Measurements from ENCODE around the gene PLXNB3.
"Not testable (repeated sequence)": the region's sequence is repeated elsewhere in the genome, so short reads cannot be mapped to it uniquely, and the experiment has no call there.

PLXNB3 gene

GRCh38 chrX:153763989-153764755 is at the start of gene PLXNB3:
TSS of gene PLXNB3 (plus strand) at chrX:153764249. CDS start at chrX:153765536, 1,287 bp downstream.
- peak; percentile 47 for DNase-seq (ENCODE audit: low read depth)

DNA sequence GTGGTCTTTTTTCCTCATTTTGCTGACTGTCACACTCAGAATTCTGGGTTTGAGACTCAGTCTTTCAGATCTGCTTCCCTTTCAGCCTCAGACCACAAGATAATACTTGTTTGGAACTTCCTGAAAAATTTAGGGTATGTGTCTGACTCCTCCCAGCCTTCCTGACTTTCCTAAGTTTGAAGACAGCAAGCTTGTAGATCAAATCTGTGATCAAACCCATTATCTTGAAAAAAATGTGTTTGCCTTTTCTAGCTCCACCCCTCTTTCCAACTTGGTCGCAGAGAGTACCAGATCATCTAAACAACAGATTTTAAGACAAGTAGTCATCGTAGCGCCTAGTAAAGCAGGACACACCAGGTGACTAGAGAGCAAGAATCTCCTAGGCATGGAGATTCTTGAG is 49.8 kb upstream of the PLXNB3 start:
- DNase-seq (ENCODE audit: low read depth), result no peak

DNA sequence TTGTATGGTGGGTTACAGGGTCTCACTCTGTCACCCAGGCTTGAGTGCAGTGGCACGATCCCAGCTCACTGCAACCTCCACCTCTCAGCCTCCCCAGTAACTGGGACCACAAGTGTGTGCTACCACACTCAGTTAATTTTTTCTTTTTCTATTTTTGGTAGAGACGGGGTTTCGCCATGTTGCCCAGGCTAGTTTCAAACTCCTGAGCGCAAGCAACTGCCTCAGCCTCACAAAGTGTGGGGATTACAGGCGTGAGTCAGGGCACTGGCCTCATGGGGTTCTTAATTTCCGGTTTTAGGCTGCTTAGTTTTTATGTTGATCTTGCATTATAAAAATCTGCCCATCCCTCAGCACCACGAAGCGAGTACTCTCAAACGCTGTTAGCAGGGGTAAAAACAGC is 46.6 kb upstream of the PLXNB3 start:
- DNase-seq (ENCODE audit: low read depth), result no peak

- no peak for DNase-seq (ENCODE audit: low read depth)
Observed at GRCh38 chrX:153719238-153719637, 44.8 kb upstream of the PLXNB3 start.

DNA sequence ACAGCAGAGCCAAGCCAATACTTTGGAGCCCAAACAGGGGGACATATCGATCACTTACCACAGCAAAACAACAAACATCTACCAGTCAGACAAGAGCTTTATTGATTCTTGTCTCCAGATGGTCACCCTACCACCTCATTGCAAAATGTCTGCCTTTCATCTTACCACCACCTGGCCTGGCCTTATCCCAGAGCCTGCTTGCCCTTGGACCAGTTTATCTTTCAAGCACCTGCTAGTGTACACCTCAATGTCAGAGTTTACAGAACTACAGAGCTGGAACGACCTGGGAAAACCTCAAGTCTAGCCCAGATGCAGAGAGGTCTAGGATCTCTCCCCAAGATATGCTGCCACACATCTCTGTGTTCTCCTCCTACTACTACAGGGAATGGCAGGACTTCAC is 44.3 kb upstream of the PLXNB3 start:
- DNase-seq (ENCODE audit: low read depth), result no peak

GRCh38 chrX:153722704-153723350 is 41.2 kb upstream of the PLXNB3 start:
- DNase-seq (ENCODE audit: low read depth), result no peak

DNA sequence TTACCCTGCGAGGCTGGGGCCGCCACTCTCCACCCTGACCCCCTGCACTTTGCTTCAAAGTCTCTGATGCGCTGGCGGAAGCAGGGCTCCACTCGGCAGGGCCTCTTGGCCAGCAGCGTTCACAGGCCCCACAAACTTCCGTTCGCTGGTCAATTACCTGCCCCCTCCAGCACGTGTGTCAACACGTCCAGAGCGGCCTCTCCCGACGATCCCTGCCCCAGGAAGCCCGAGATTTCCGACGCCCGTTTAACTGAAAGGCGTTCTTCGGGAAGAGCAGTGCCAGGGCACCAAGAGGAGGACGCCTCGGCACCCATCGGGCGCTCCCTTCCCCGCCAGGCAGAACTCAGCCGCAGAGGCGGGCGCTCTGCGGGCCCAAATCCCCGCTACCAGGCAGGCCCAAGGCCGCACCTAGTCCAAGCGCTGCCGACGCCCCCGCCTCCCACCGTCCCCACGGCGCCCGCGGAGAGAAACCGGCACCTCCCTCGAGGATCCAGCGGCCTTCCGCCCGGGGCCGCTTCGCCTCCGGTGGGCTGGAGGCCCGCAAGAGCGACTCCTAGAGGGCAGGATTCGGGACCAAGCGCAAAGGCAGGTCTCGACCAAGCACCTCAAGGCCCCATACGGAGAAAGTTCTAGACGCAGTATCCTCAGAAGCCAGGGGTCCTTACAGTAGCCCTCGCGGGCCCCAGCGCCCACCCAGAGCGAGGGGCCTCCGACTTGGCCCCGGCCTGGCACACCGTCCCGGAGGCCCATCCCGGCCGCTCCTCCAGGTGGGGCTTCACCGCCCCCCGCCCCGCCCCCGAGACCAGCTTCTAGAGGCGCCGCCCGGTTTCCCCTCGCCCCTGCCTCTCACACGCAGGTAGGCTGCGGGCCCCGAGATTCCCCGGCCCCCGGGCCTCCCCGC is 40.4 kb upstream of the PLXNB3 start:
- no peak for DNase-seq (ENCODE audit: low read depth)

DNA sequence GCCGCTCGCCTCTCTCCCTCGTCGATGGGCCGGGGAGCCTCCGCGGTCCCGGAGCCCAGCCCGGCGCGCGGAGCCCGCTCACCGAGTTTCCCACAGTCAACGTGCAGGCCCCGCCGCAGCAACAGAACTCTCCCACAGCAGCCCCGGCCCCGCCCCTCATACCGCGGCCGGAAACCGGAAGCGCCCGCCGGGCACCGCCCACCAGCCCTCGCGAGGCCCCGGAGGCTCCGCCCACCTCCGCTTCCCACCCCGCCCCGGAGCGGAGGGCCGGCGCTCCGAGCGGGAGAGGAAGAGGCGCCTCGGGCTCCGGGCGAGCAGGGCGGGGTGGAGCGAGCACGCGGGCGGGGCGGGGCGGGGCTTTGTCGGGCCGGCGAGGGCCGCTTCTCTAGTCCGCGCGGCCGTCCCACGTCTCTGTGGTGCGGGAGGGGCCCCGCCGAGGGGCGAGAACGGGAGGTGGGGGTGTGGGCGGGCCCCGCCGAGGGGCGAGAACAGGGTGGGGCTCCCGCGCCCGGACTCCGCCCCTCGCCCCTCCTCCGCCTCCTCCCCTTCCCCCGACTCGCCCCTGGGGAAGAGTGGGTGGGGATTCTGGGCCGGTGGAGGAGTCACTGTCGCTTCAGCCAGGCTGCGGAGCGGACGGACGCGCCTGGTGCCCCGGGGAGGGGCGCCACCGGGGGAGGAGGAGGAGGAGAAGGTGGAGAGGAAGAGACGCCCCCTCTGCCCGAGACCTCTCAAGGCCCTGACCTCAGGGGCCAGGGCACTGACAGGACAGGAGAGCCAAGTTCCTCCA is 39.6 kb upstream of the PLXNB3 start, which contains the start of the genes ABCD1 and BCAP31:
ABCD1 (plus strand) TSS at position 605 of the 787 bp plus-strand sequence. CDS start 411 bp downstream, outside the sequence.
BCAP31 (minus strand) TSS at position 136 of the 787 bp plus-strand sequence. CDS start 1,143 bp downstream, outside the sequence.
- peak; percentile 66 for DNase-seq (ENCODE audit: low read depth)

GRCh38 chrX:153725039-153725831 is 38.8 kb upstream of the PLXNB3 start:
- DNase-seq (ENCODE audit: low read depth), result no peak

DNA sequence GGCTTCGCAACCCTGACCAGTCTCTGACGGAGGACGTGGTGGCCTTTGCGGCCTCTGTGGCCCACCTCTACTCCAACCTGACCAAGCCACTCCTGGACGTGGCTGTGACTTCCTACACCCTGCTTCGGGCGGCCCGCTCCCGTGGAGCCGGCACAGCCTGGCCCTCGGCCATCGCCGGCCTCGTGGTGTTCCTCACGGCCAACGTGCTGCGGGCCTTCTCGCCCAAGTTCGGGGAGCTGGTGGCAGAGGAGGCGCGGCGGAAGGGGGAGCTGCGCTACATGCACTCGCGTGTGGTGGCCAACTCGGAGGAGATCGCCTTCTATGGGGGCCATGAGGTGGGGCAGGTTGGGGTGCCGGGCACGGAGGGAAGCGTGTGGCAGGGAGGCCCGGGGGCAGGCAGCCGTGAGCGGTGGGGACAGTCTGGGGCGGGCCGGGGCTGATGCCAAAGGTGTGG is 38.2 kb upstream of the PLXNB3 start:
- no peak for DNase-seq (ENCODE audit: low read depth)

DNA sequence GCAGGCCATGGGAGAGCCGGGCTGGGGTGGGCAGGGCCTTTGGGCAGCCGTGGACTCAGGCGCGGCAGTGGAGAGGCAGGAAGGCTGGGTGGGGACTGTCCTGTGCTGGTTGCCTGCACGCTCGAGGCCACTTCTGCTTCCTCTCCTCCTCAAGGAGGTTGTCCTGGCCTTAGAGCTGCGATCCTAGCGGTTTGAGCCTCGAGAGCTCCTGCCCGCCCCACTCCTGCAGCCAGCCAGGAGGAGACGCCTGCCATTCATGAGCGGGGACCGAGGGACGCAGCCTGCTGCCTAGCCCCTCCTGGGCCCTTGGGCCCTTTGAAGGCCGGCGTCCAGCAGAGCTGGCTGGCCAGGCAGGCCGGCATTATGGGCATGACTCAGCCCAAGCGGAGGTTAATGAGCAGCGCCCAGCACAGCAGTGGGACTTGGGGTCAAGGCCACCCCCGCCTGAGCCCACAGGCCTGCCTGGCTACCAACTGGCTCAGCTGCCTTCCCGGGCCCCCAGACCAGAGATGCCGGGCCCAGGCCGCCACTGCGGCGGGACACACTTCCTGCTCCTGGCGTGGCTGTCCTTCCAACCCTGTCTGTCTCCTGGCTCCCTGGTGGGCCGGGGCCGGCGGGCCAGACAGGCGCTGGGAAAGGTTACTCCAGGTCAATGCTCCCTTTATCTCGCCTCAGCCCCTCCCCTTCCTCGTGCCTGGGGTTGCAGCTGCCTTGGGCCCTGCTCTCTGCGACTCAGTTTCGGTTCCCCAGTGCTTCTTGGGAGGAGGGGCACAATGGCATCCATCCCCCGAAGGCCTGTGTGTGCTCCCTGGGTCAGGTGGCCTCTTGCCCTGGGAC is 37.5 kb upstream of the PLXNB3 start:
- DNase-seq (ENCODE audit: low read depth), result no peak

DNA sequence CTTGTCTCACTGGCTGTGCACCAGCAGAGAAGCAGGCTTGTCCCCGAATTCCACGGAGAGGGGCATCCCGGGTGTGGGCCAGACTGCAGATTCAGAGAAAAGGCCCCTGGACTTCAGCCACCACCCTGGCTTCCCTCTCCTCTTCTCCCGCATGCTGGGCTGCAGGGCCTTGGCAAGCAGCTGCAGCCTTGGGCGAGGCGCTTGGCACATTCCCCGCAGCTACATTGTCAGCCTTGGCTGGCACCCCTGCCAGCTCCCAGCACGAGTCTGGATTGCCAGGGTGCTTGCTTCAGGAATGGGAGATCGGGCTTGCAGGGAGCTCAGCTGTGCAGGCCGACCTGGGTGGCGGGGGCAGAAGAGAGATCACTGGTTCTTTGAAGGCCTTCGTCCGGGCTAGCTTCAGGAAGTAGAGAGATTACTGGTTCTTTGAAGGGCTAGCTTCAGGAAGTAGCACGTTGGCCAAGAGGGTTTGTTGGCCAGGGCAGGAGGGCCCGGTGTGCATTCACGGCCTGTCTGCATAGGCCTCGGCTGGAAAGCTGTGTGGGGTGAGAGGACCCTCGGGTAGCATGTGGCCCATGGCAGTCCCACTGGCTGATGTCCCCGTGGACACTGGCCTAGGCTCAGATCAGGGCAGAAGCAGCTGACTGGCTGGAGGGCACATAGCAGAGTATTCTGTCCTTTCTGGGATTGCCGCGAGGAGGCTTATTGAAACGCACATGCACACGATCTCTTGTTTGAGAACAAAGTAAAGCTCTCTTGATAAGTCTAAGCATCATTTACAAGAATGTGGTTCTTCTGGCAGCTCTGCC is 36.7 kb upstream of the PLXNB3 start:
- no peak for DNase-seq (ENCODE audit: low read depth)

- DNase-seq (ENCODE audit: low read depth), result no peak
Observed at GRCh38 chrX:153728095-153728494, 36.0 kb upstream of the PLXNB3 start.

GRCh38 chrX:153728951-153729631 is 35.0 kb upstream of the PLXNB3 start:
- DNase-seq (ENCODE audit: low read depth), result no peak

GRCh38 chrX:153730115-153730514 is 33.9 kb upstream of the PLXNB3 start:
- DNase-seq (ENCODE audit: low read depth), result not testable (repeated sequence)

GRCh38 chrX:153731117-153731844 is 32.8 kb upstream of the PLXNB3 start:
- no peak for DNase-seq (ENCODE audit: low read depth)

GRCh38 chrX:153731845-153732215 is 32.2 kb upstream of the PLXNB3 start:
- DNase-seq (ENCODE audit: low read depth), result no peak

- no peak for DNase-seq (ENCODE audit: low read depth)
Observed at GRCh38 chrX:153732401-153732800, 31.6 kb upstream of the PLXNB3 start.
